Measurements from ENCODE around the gene RAB30. TPM values are rescaled to one million over a fixed set of nuclear protein-coding genes. Genes with fewer than 3 reads are reported as not detected.

RAB30 gene
- polyA plus RNA-seq, 4 donors: 3.2 to 15.9 (median 8.9) TPM

DNA sequence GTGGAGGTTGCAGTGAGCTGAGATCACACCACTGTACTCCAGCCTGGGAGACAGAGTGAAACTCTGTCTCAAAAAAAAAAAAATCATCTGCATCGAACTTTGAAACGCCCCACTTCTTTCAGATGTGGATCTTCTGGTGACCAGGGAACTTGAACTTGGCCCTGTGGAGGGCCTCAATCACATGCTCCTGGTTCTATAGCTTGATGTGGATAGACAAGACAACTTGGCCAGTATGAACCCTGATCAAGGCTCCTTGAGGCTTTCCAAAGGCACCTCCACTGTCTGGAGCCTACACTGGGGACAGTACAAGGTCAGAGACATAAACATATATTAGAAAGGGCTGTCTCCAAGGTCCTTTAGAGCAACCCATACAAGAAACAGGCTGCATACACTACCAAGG, 30.6 kb downstream of the RAB30 start:
- Histone ChIP-seq H3K27me3 (ENCODE audit: control insufficient read depth in 3 of 3, insufficient read depth in 3 of 3, low read length in 3 of 3) (no peaks in the 10 kb centered on the region), H3K9me3 (ENCODE audit: control insufficient read depth in 2 of 2, insufficient read depth in 1 of 2, low read depth in 1 of 2, low read length in 1 of 2) (no peaks in the 10 kb centered on the region), H3K27ac (ENCODE audit: low read depth in 1 of 3, low read length in 2 of 3) (peak overlapping the region in 1 of 3 donors; percentile 11), H3K4me3 (ENCODE audit: low read depth in 1 of 3, low read length in 3 of 3) (no peak overlapping the region), H3K36me3 (ENCODE audit: control insufficient read depth in 3 of 3, insufficient read depth in 2 of 3, low read depth in 1 of 3, low read length in 3 of 3) (no peaks in the 10 kb centered on the region), H3K4me1 (ENCODE audit: control insufficient read depth in 3 of 3, insufficient read depth in 2 of 3, low read depth in 1 of 3, low read length in 2 of 3) (peaks cover 4 to 8% (median 8%) of the 10 kb centered on the region in 3 donors)
- WGBS, 3 donors: 57 to 75% (median 61%) methylated on average over 2 of the region's 2 CpGs
- peak; percentile 25 to 64 for DNase-seq
- no peak for FAIRE-seq

GRCh38 chr11:83039566-83039965, 32.1 kb downstream of the RAB30 start:
- no peak overlapping the region for H3K27ac ChIP-seq (ENCODE audit: low read depth in 1 of 3, low read length in 2 of 3)
- no peaks in the 10 kb centered on the region for H3K27me3 ChIP-seq (ENCODE audit: control insufficient read depth in 3 of 3, insufficient read depth in 3 of 3, low read length in 3 of 3)
- FAIRE-seq: no peak
- no peaks in the 10 kb centered on the region for H3K36me3 ChIP-seq (ENCODE audit: control insufficient read depth in 3 of 3, insufficient read depth in 2 of 3, low read depth in 1 of 3, low read length in 3 of 3)
- 92 to 98% (median 98%) methylated on average over 4 of the region's 4 CpGs for WGBS, 3 donors
- DNase-seq: no peak
- no peaks in the 10 kb centered on the region for H3K9me3 ChIP-seq (ENCODE audit: control insufficient read depth in 2 of 2, insufficient read depth in 1 of 2, low read depth in 1 of 2, low read length in 1 of 2)
- H3K4me1 ChIP-seq (ENCODE audit: control insufficient read depth in 3 of 3, insufficient read depth in 2 of 3, low read depth in 1 of 3, low read length in 2 of 3): peaks cover 7 to 13% (median 9%) of the 10 kb centered on the region in 3 donors
- no peak overlapping the region for H3K4me3 ChIP-seq (ENCODE audit: low read depth in 1 of 3, low read length in 3 of 3)

- peaks cover 7 to 27% (median 19%) of the 10 kb centered on the region in 3 donors for H3K4me1 ChIP-seq (ENCODE audit: control insufficient read depth in 3 of 3, insufficient read depth in 2 of 3, low read depth in 1 of 3, low read length in 2 of 3)
- no peaks in the 10 kb centered on the region for H3K9me3 ChIP-seq (ENCODE audit: control insufficient read depth in 2 of 2, insufficient read depth in 1 of 2, low read depth in 1 of 2, low read length in 1 of 2)
- DNase-seq: no peak
- H3K36me3 ChIP-seq (ENCODE audit: control insufficient read depth in 3 of 3, insufficient read depth in 2 of 3, low read depth in 1 of 3, low read length in 3 of 3): no peaks in the 10 kb centered on the region
- H3K27ac ChIP-seq (ENCODE audit: low read depth in 1 of 3, low read length in 2 of 3): no peak overlapping the region
- no peaks in the 10 kb centered on the region for H3K27me3 ChIP-seq (ENCODE audit: control insufficient read depth in 3 of 3, insufficient read depth in 3 of 3, low read length in 3 of 3)
- H3K4me3 ChIP-seq (ENCODE audit: low read depth in 1 of 3, low read length in 3 of 3): no peak overlapping the region
- no peak for FAIRE-seq
- WGBS, 3 donors: 80 to 89% (median 82%) methylated on average over 4 of the region's 4 CpGs
These were observed 33.8 kb downstream of the RAB30 start for GRCh38 chr11:83037877-83038276.

DNA sequence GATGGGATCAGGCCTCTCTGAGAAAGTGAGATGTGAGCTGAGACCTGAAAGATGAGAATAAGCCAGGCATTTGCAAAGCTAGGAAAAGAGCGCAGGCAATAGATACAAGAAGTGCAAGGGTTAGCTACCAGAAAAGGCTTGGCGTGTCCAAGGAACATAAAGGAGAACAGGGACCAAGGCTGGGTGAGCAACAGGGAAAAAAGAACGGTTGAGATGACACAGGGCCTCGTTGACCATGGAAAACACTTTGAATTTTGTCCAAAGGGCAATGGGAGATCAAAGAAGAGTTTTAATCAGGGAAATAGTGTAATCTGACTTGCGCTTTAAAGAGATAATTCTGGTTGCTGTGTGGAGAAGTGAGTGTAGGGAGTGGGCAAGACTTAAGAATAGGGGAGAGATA, 35.0 kb downstream of the RAB30 start:
- no peaks in the 10 kb centered on the region for H3K9me3 ChIP-seq (ENCODE audit: control insufficient read depth in 2 of 2, insufficient read depth in 1 of 2, low read depth in 1 of 2, low read length in 1 of 2)
- H3K4me1 ChIP-seq (ENCODE audit: control insufficient read depth in 3 of 3, insufficient read depth in 2 of 3, low read depth in 1 of 3, low read length in 2 of 3): peaks cover 7 to 27% (median 19%) of the 10 kb centered on the region in 3 donors
- WGBS, 3 donors: 25 to 69% (median 42%) methylated on average over 5 of the region's 5 CpGs
- no peak overlapping the region for H3K4me3 ChIP-seq (ENCODE audit: low read depth in 1 of 3, low read length in 3 of 3)
- H3K27me3 ChIP-seq (ENCODE audit: control insufficient read depth in 3 of 3, insufficient read depth in 3 of 3, low read length in 3 of 3): no peaks in the 10 kb centered on the region
- peak overlapping the region in 1 of 3 donors; percentile 34 for H3K27ac ChIP-seq (ENCODE audit: low read depth in 1 of 3, low read length in 2 of 3)
- DNase-seq: peak; percentile 33 to 69
- H3K36me3 ChIP-seq (ENCODE audit: control insufficient read depth in 3 of 3, insufficient read depth in 2 of 3, low read depth in 1 of 3, low read length in 3 of 3): no peaks in the 10 kb centered on the region
- no peak for FAIRE-seq

DNA sequence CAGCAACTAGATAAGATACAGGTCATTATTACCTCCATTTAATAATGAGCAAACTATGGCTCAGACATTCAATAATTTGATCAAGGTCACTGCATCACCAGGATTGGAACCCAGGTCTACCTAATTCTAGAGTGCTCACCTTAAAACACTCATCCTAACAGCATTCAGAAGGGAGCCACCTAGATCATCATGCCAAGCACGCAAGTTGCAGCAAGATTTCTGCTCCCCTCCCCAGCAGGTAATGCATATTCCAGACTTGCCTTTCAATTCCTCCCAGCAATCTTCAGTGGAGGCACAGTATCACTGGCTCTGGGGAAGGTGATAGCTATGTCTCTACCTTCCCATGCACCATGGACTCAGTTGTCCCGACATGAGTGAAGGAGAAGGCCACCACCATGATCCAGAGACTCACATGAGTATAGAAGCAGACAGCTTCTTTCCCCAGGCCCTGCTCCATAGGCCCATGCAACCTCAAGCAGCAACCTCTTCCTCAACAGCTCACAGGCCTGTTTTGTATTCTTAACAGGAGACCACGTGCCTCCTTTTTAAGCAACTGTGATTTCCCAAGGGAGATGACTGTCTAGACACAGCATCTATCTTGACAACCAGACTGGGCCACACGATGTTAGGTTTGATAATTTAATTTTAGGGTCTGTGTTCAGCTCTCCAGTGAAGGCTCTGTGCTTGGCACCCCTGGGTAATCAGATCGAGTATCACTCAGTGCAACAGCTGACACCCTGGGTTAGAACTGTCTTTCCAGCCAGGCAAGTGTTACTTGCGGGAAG, 36.4 kb downstream of the RAB30 start:
- no peak for FAIRE-seq

GRCh38 chr11:83034673-83035014, 37.1 kb downstream of the RAB30 start:
- Histone ChIP-seq H3K36me3 (ENCODE audit: control insufficient read depth in 3 of 3, insufficient read depth in 2 of 3, low read depth in 1 of 3, low read length in 3 of 3) (peaks cover 0 to 3% (median 0%) of the 10 kb centered on the region in 3 donors), H3K4me3 (ENCODE audit: low read depth in 1 of 3, low read length in 3 of 3) (no peak overlapping the region), H3K27ac (ENCODE audit: low read depth in 1 of 3, low read length in 2 of 3) (peak overlapping the region; percentile 22 to 67 (median 57)), H3K27me3 (ENCODE audit: control insufficient read depth in 3 of 3, insufficient read depth in 3 of 3, low read length in 3 of 3) (no peaks in the 10 kb centered on the region), H3K4me1 (ENCODE audit: control insufficient read depth in 3 of 3, insufficient read depth in 2 of 3, low read depth in 1 of 3, low read length in 2 of 3) (peaks cover 7 to 27% (median 19%) of the 10 kb centered on the region in 3 donors), H3K9me3 (ENCODE audit: control insufficient read depth in 2 of 2, insufficient read depth in 1 of 2, low read depth in 1 of 2, low read length in 1 of 2) (no peaks in the 10 kb centered on the region)
- FAIRE-seq (no peak), DNase-seq (peak in 1 of 2 donors; percentile 76)

More for the DNA sequence above, 36.4 kb downstream of the RAB30 start:
- H3K27ac ChIP-seq (ENCODE audit: low read depth in 1 of 3, low read length in 2 of 3): peak overlapping the region in 1 of 3 donors; percentile 22
- H3K27me3 ChIP-seq (ENCODE audit: control insufficient read depth in 3 of 3, insufficient read depth in 3 of 3, low read length in 3 of 3): no peaks in the 10 kb centered on the region
- H3K9me3 ChIP-seq (ENCODE audit: control insufficient read depth in 2 of 2, insufficient read depth in 1 of 2, low read depth in 1 of 2, low read length in 1 of 2): no peaks in the 10 kb centered on the region
- H3K4me1 ChIP-seq (ENCODE audit: control insufficient read depth in 3 of 3, insufficient read depth in 2 of 3, low read depth in 1 of 3, low read length in 2 of 3): peaks cover 7 to 27% (median 19%) of the 10 kb centered on the region in 3 donors
- no peak overlapping the region for H3K4me3 ChIP-seq (ENCODE audit: low read depth in 1 of 3, low read length in 3 of 3)
- 76 to 85% (median 84%) methylated on average over 6 of the region's 6 CpGs for WGBS, 3 donors
- DNase-seq: no peak
- H3K36me3 ChIP-seq (ENCODE audit: control insufficient read depth in 3 of 3, insufficient read depth in 2 of 3, low read depth in 1 of 3, low read length in 3 of 3): peaks cover 0 to 2% (median 0%) of the 10 kb centered on the region in 3 donors

GRCh38 chr11:83033972-83034672, 37.6 kb downstream of the RAB30 start:
- Histone ChIP-seq H3K4me3 (ENCODE audit: low read depth in 1 of 3, low read length in 3 of 3) (no peak overlapping the region), H3K36me3 (ENCODE audit: control insufficient read depth in 3 of 3, insufficient read depth in 2 of 3, low read depth in 1 of 3, low read length in 3 of 3) (peaks cover 0 to 3% (median 0%) of the 10 kb centered on the region in 3 donors), H3K27me3 (ENCODE audit: control insufficient read depth in 3 of 3, insufficient read depth in 3 of 3, low read length in 3 of 3) (no peaks in the 10 kb centered on the region), H3K27ac (ENCODE audit: low read depth in 1 of 3, low read length in 2 of 3) (peak overlapping the region; percentile 22 to 67 (median 57)), H3K9me3 (ENCODE audit: control insufficient read depth in 2 of 2, insufficient read depth in 1 of 2, low read depth in 1 of 2, low read length in 1 of 2) (no peaks in the 10 kb centered on the region), H3K4me1 (ENCODE audit: control insufficient read depth in 3 of 3, insufficient read depth in 2 of 3, low read depth in 1 of 3, low read length in 2 of 3) (peaks cover 7 to 27% (median 19%) of the 10 kb centered on the region in 3 donors)
- WGBS, 3 donors: 13 to 27% (median 25%) methylated on average over 6 of the region's 6 CpGs
- DNase-seq (peak; percentile 69 to 75), FAIRE-seq (no peak)

GRCh38 chr11:83033371-83033770, 38.3 kb downstream of the RAB30 start:
- FAIRE-seq (no peak), DNase-seq (no peak)
- 19 to 53% (median 52%) methylated on average over 1 of the region's 1 CpG for WGBS, 3 donors
- Histone ChIP-seq H3K36me3 (ENCODE audit: control insufficient read depth in 3 of 3, insufficient read depth in 2 of 3, low read depth in 1 of 3, low read length in 3 of 3) (peaks cover 0 to 3% (median 0%) of the 10 kb centered on the region in 3 donors), H3K4me3 (ENCODE audit: low read depth in 1 of 3, low read length in 3 of 3) (no peak overlapping the region), H3K27me3 (ENCODE audit: control insufficient read depth in 3 of 3, insufficient read depth in 3 of 3, low read length in 3 of 3) (no peaks in the 10 kb centered on the region), H3K4me1 (ENCODE audit: control insufficient read depth in 3 of 3, insufficient read depth in 2 of 3, low read depth in 1 of 3, low read length in 2 of 3) (peaks cover 7 to 27% (median 19%) of the 10 kb centered on the region in 3 donors), H3K27ac (ENCODE audit: low read depth in 1 of 3, low read length in 2 of 3) (peak overlapping the region in 1 of 3 donors; percentile 67), H3K9me3 (ENCODE audit: control insufficient read depth in 2 of 2, insufficient read depth in 1 of 2, low read depth in 1 of 2, low read length in 1 of 2) (no peaks in the 10 kb centered on the region)
